SKM-1 (cell line): ENCODE results near the gene XYLT2.

Experiments
- DNase-seq: peaks from one replicate; lab custom pipeline; 2025; ENCODE audit not compliant: unreplicated experiment; lab: John Stamatoyannopoulos, UW

The XYLT2 gene

DNA sequence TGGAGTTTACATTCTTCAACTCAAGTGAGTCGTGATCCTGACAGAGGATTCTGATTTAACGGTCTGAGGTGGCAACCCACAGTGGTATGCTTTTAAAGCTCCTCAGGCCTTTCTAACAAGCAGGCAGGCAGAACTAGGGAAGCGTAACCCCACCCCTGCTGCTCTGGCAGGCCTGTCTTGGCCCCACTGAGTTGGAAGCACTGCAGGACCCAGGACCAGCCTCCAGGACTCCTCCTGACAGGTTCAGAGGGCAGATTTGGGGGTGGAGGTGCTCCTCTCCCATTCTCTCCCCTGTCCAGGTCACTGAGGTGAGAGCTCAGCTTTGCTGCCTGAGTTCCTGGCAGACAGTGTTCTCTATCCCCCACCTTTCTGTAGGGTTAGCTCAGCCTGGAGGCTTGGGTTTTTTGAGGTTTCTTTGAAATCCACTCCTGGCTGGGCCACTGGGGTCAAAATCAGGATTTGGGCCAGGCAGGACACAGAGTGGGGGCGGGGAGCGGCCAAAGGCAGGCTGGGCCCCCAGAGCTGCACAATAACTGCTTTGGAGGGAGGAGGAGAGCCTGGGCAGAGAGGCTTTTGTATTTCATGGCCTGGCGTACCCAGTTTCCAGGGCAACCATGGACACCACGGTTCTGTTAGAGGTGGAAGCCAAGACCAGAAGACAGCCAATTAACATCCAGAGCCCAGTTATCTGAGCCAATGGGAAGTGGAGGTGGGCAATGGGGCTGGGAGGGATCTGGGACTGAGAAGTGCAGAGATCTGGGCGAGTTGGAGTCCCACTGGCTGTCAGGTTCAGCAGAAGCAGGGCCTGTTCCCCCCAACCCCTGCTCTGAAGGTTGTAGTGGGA is 17.5 kb downstream of the XYLT2 start:
- DNase-seq = no peak

GRCh38 chr17:50364061-50364458 is 18.1 kb downstream of the XYLT2 start:
- DNase-seq = no peak

GRCh38 chr17:50364715-50365114 is 18.8 kb downstream of the XYLT2 start:
- DNase-seq = no peak

DNA sequence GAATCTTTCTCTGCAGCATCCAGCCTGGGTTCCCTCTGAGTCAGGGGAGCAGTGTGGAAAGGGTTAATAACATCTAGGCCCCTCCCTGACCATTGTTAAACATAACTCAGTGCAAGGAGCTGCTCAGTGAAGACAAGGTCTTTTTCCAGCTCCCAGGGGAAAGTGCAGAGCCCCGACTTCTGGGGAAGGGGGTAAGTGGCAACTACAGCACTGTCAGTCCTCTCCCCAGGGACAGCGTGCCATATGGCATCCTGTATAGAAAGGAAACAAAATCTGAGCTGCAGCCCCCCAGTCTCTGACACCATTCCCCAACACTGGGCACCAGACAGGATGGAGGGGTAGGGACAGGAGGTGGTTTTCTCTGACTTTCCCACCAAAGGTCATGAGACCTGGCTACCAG is 19.2 kb downstream of the XYLT2 start:
- DNase-seq = no peak

DNA sequence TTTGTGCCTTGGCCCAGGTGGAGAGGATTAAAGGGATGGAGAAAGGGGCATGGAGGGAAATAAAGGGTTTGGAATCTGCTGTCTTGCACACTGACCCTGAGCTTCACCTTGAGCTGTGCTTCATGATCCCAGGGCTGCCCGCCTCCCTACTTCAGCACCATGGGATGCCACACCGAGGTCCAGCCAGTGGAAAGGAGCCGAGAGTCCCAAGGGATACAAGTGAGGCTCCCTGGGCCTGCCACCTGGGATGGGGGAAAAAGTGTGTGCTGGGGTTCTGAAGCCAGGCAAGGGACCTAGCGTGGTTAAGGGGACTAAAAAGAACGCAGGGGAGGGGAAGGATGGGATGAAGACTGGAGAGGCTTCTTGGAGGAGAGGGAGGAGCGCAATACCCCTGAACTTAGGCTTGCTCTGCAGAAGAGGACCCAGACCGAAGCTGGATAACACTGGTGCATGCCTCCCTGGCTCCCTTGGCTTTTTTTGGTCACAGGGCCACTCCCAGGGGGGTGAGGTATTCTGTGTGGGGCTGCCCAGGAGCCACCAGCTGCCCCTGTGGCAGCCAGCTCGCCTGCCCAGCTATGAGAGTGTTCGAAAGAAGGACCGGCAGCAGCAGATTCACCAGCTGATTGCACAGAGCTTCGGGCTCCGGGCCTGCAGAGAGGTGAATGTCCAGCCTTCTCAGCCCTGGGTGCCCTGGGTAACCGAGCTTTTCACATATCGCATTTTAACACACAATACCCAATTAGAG is 19.9 kb downstream of the XYLT2 start:
- no peak for DNase-seq

- no peak for DNase-seq
Observed at GRCh38 chr17:50367401-50367800, 21.5 kb downstream of the XYLT2 start.

GRCh38 chr17:50370052-50370451 is 24.1 kb downstream of the XYLT2 start:
- DNase-seq = no peak

DNA sequence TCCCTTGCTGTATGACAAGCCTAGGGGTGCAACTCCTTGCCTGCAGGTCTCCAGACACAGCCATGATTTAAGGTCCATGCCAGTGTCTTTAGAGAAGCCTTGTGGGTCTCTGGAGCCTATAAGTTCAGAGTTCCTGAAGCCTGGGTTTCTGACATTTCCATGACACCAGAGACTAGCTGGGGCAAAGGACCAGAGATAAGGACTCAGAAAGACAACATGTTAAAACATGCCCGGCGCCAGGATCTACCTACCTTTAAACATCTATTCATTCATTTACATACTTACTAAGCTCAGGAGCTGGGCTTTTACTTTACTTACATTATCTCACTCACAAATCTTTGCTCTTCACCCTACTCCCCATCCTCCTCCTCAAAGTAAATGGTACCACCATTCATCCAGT is 25.6 kb downstream of the XYLT2 start:
- DNase-seq = no peak

DNA sequence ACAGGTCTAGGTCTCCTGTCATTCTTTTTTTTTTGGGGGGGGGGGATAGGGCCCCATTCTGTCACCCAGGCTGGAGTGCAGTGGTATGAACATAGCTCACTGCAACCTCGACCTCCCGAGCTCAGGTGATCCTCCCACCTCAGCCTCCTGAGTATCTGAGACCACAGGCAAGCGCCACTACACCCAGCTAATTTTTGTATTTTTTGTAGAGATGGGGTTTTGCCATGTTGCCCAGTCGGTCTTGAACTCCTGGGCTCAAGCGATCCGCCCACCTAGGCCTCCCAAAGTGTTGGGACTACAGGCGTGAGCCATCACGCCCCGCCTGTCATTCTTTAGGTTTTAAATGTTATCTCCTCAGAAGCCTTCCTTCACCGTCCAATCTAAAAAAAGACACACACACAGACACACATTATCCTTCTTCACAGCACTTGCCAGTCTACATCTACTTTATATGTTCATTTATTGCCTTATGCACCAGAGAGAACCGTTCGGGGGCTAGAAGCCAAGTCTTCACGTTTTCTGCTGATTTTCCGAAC is 26.4 kb downstream of the XYLT2 start:
- no peak for DNase-seq

- DNase-seq = peak; percentile 92
Observed at GRCh38 chr17:50372758-50373556, 27.0 kb downstream of the XYLT2 start, which contains the start of the genes EME1 and MRPL27. EME1 (plus strand) TSS chr17:50373229; CDS start chr17:50375209, 1,980 bp downstream. MRPL27 (minus strand) TSS chr17:50373184; CDS start chr17:50373170, 14 bp downstream.

DNA sequence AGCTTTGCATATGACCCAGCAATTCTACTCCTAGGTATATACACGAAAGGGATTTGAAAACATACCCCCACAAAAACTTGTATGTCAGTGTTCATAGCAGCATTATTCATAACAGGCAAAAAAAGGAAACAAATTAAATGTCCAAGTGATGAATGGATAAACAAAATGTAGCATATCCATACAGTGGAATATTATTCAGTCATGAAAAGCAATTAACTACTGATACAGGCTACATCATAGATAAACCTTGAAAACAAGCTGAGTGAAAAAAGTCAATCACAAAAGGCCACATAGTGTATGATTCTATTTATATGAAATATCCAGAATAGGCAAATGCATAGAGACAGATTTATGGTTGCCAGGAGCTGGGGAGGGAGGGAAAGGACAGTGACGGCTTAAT is 27.8 kb downstream of the XYLT2 start:
- no peak for DNase-seq

DNA sequence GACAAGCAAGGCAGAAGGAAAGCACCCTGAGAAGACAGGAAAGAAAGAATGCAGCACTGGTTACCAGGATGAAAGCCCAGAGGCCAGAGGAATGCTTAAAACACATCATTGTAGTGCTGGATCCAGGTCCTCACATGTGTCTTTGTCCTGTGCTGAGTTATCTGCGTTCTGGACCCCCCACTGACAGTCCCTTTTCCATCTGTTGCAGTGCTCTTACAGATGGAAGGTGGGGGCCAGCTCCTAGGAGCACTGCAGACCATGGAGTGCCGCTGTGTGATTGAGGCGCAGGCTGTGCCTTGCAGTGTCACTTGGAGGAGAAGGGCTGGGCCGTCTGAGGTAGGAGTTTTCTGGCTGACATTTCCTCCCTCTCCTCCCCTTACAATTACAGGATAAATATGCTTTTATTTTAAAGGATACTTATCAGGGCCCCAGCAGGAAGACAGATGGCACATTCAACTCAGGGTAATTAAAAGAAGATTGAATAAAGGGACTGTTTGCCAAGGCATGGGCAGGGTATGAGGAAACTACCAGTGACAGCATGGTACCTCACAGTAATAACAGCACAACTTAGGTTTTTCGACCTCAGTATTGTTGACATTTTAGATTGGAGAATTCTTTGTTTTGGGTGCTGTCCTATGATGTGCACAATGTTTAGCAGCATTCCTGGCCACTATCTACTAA is 30.1 kb downstream of the XYLT2 start:
- DNase-seq = no peak

DNA sequence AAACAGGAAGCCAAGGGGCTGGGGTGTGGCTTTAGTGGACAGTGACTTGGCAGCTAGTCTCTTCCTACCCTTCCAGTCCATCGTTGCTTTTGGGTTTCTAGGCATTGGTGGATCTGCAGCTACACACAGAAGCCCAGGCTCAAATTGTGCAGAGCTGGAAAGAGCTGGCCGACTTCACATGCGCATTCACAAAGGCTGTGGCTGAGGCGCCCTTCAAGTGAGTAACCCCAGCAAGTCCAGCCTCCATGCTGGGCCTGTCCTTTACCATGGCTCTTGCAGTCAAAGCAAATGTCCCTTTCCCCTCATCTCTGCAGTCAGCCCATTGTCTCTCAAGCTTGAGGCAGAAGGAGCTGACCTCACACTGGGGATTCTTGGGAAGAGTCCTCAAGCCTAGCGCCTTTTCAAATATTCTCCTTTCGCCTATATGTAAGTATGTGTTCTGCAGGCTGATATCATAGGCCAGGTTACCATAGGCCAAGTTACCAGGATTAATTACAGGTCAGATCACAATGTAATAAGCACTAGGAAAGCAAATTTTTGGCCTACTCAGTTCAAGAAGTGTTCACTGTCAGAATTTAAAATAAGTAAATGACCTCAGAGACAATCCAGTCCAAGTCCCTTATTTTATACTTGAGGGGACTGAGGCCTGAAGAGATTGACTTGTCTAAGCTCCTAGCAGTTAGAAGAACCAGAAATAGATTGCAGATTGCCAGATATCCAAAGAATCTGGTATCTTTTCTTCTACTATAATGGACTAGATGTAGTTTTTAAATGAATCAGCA is 33.6 kb downstream of the XYLT2 start:
- DNase-seq = no peak

DNA sequence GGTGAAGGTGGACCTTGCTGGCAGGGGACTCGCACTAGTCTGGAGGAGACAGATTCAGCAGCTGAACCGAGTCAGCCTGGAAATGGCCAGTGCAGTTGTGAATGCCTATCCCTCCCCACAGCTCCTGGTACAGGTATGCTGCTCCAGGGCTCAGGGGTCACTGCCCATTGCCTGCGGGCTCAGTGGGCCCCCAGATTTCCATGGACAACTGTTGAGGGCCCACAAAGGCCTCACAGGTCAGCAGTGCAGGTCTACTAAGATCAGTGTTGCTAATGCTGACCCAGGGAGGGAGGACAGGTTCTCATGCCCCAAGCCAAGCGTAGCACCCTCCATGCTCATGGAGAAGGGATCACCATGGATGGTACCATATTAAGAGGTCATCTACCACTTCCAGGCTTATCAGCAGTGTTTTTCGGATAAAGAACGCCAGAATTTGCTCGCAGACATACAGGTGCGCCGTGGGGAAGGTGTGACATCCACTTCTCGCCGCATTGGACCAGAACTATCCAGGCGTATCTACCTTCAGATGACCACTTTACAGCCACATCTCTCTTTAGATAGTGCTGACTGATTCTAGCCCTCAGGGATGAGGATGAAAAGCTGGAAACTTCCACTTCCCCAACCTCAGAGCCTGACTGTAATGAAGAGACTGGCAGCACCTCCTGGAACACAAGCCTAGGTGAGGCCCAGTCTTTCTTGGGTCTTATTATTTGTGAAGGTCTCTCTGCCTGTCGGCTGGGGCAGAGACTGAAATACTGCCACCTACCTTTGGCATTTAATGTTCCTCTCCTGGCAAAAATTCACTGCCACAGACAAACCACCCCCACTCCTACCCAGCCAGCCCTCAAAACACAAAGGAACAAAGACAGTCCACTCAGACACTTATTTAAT is 34.7 kb downstream of the XYLT2 start:
- DNase-seq = no peak

GRCh38 chr17:50381260-50381815 is 35.4 kb downstream of the XYLT2 start:
- no peak for DNase-seq

- DNase-seq = no peak
Observed at GRCh38 chr17:50381920-50382319, 36.0 kb downstream of the XYLT2 start.

DNA sequence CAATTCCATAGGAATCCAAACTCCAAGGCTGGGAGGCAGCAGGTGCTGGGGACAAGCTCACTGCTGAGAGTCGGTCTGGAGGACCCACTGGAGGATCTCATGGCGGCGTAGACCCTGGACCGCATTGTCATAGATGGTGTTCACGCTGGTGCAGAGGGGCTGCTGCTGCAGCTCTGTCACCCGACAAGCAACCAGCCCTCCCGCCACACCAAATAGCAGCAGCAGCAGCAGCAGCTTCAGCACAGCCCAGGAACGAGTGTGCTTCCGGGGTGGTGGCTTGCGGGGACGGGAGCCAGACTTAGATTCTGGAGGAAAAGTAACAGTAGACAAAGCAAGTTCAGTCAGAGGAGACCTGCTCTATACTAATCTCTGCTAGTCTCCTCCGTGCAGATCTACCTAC is 37.0 kb downstream of the XYLT2 start:
- no peak for DNase-seq

DNA sequence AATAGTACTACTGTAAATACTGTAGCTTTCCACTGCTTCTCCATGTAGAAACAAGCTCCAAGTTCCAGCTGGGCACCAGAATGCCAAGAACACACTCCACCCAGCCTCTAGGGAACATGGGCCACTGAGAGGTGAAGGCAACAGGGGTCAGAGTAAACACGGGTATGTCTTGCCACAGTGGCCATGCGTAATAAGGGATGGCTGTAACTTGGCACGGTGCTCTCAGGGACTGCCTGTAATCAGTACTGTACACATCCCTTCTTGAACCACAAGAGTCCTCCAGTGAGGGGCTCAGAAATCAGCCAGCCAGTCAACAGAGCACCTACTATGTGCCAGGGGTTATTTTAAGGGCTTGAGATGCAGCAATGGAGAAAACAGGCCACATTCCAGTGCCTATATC is 40.6 kb downstream of the XYLT2 start:
- no peak for DNase-seq
